Chondrocyte (in vitro differentiated cells): ENCODE data around the gene CHL1. TPM values are rescaled to one million over a fixed set of nuclear protein-coding genes. Genes with fewer than 3 reads are reported as not detected.

Experiments used
- DNase-seq: peaks from one replicate; pipeline ENCODE4 v3.0.0; 2021; ENCODE audit warnings: mixed read lengths, low spot score
- H3K27ac Mint-ChIP-seq: one replicate; pipeline ENCODE4 v1.8.0; 2021; ENCODE audit warnings: mild to moderate bottlenecking, moderate library complexity, mixed read lengths; ENCODE audit not compliant: unreplicated experiment
- H3K27me3 Mint-ChIP-seq: 2 replicates; pipeline ENCODE4 v1.8.0; 2021; ENCODE audit warnings: low read depth, mixed read lengths
- H3K36me3 Mint-ChIP-seq: 2 replicates; pipeline ENCODE4 v1.8.0; 2021; ENCODE audit warnings: low read depth, mixed read lengths
- H3K4me1 Mint-ChIP-seq: 2 replicates; pipeline ENCODE4 v1.8.0; 2021; ENCODE audit warnings: low read depth, mild to moderate bottlenecking, mixed read lengths
- H3K4me3 Mint-ChIP-seq: one replicate; pipeline ENCODE4 v1.8.0; 2021; ENCODE audit warnings: mild to moderate bottlenecking, moderate library complexity, mixed read lengths; ENCODE audit not compliant: unreplicated experiment
- H3K9me3 Mint-ChIP-seq: 2 replicates; pipeline ENCODE4 v1.8.0; 2021; ENCODE audit warnings: low read depth, mixed read lengths
- total RNA-seq: library from RNA; stranded (reverse); gene quantifications from 3 replicates; pipeline ENCODE4 v1.2.1, GENCODE V29; 2021
- TF ChIP-seq, protein P1 (sequence below): fragments of 200-600 bp; sonication (generic); IDR thresholded peaks from 2 replicates; pipeline ENCODE4 v1.5.0; 2021; ENCODE audit warnings: antibody characterized with exemption, mild to moderate bottlenecking, moderate library complexity

Gene CHL1
- total RNA-seq, 1 donor from 2014 or later, result not detected

GRCh38 chr3:166799-167198 lies 29.8 kb upstream of the CHL1 start:
- Mint-ChIP-seq H3K4me1 (no peaks in the 10 kb centered on the region), H3K4me3 (no peak overlapping the region), H3K27ac (no peak overlapping the region), H3K36me3 (no peaks in the 10 kb centered on the region), H3K27me3 (no peaks in the 10 kb centered on the region), H3K9me3 (peaks cover 2% of the 10 kb centered on the region)
- no peak for DNase-seq
- TF ChIP-seq, protein P1, sequence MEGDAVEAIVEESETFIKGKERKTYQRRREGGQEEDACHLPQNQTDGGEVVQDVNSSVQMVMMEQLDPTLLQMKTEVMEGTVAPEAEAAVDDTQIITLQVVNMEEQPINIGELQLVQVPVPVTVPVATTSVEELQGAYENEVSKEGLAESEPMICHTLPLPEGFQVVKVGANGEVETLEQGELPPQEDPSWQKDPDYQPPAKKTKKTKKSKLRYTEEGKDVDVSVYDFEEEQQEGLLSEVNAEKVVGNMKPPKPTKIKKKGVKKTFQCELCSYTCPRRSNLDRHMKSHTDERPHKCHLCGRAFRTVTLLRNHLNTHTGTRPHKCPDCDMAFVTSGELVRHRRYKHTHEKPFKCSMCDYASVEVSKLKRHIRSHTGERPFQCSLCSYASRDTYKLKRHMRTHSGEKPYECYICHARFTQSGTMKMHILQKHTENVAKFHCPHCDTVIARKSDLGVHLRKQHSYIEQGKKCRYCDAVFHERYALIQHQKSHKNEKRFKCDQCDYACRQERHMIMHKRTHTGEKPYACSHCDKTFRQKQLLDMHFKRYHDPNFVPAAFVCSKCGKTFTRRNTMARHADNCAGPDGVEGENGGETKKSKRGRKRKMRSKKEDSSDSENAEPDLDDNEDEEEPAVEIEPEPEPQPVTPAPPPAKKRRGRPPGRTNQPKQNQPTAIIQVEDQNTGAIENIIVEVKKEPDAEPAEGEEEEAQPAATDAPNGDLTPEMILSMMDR, result no peak

GRCh38 chr3:173886-174285 lies 22.7 kb upstream of the CHL1 start:
- no peak for DNase-seq
- no peak overlapping the region for H3K27ac Mint-ChIP-seq
- TF ChIP-seq, protein P1, result no peak

DNA sequence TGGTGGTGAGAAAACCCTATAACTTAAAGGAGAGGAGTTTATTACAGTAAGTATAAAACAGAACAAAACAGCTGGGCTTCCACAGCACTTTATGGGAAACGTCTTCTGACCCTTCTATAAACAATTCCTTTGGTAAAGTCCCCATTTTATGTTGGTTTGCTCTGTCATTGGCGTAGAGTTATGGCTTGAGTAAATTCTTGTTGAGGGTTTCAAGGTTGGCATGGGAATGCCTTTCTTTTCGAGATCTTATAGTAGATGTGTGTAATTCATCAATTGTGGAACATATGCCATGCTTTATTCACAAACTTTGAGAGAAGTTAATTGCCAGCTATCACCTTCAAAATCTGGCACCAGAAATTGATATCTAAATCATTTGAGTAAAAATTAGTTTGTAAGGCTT lies 11.6 kb upstream of the CHL1 start:
- no peaks in the 10 kb centered on the region for H3K4me1 Mint-ChIP-seq
- H3K4me3 Mint-ChIP-seq, result no peak overlapping the region
- no peak overlapping the region for H3K27ac Mint-ChIP-seq
- no peaks in the 10 kb centered on the region for H3K27me3 Mint-ChIP-seq
- peaks cover 9% of the 10 kb centered on the region for H3K9me3 Mint-ChIP-seq
- no peaks in the 10 kb centered on the region for H3K36me3 Mint-ChIP-seq
- no peak for DNase-seq
- TF ChIP-seq, protein P1, result no peak

More at GRCh38 chr3:173886-174285, 22.7 kb upstream of the CHL1 start:
- no peaks in the 10 kb centered on the region for H3K9me3 Mint-ChIP-seq
- no peaks in the 10 kb centered on the region for H3K4me1 Mint-ChIP-seq
- no peaks in the 10 kb centered on the region for H3K27me3 Mint-ChIP-seq
- H3K36me3 Mint-ChIP-seq, result no peaks in the 10 kb centered on the region
- no peak overlapping the region for H3K4me3 Mint-ChIP-seq

DNA sequence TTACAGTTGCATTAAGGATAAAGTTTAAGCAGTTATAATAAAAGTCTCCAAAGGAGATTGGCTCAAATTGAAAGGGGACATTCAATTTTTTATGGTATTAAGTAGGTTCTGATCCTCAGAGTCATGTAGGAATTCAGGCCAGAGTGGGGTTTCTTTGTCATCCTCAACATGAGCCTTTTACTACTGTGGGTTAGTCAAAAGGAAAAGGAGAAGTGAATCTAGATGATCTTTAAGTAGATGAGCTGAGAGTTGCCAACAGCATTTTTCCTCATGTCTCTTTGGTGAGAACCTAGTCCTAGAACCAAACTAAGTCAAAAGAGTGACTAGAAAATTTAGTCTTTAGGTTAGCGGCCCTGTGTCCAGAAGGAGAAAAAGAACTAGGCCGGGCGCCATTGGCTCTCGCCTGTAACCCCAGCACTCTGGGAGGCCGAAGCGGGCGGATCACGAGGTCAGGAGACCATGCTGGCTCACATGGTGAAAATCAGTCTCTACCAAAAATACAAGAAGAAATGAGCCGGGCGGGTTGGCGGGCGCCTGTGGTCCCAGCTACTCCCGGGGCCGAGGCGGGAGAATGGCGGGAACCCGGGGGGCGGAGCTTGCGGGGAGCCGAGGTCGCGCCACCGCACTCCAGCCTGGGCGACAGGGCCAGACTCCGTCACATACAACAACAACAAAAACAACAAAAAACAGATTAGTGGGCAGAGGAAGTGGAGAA lies 4.2 kb upstream of the CHL1 start:
- TF ChIP-seq, protein P1, result no peak
- Mint-ChIP-seq H3K4me3 (no peak overlapping the region), H3K9me3 (peaks cover 6% of the 10 kb centered on the region), H3K4me1 (peaks cover 6% of the 10 kb centered on the region), H3K27me3 (peaks cover 24% of the 10 kb centered on the region), H3K36me3 (no peaks in the 10 kb centered on the region), H3K27ac (no peak overlapping the region)
- DNase-seq, result no peak

DNA sequence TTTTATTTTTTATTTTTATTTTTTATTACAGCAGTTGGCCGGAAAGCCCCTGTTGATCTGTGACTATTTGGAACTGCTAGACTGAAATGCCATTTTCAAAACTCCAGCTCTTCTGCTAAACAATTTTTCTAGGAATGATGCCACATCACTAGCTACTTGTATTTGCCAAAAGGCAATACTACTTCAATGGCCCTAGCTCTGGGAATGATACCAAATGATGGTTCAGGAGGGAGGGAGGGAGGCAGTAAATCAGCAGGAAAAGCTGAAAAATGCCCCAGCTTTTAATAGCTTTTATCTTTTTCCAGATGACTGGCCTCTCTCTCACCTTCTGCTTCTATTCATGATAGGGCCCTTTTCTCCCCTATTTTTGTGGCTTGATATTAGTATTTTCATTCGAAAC lies 2.6 kb upstream of the CHL1 start:
- Mint-ChIP-seq H3K4me3 (no peak overlapping the region), H3K36me3 (no peaks in the 10 kb centered on the region), H3K4me1 (peaks cover 8% of the 10 kb centered on the region), H3K27me3 (peaks cover 30% of the 10 kb centered on the region), H3K9me3 (no peaks in the 10 kb centered on the region), H3K27ac (no peak overlapping the region)
- TF ChIP-seq, protein P1, result no peak
- no peak for DNase-seq
